IPS-NIHi11 (cell line): ENCODE measurements around the gene ETV2.
"Not testable (repeated sequence)": the region's sequence is repeated elsewhere in the genome, so short reads cannot be mapped to it uniquely, and the experiment has no call there.

ENCODE experiments used
- DNase-seq: peaks from one replicate; pipeline ENCODE4 v3.0.0; 2012; ENCODE audit warnings: mixed read lengths, low spot score

ETV2 gene

GRCh38 chr19:35657904-35658700 lies 16.6 kb downstream of the ETV2 start:
- DNase-seq: peak; percentile 14

DNA sequence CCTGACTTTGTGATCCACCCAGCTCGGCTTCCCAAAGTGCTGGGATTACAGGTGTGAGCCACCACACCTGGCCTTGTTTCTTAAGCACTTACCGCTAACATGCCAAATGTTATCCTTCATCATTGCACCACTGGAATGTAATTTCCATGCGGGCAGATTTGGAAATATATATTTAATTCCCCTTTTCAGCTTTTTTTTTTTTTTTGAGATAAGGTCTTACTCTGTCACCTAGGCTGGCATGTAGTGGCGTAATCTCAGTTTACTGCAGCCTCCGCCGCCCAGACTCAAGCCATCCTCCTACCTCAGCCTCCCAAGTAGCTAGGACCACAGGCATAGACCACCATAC lies 20.4 kb downstream of the ETV2 start:
- DNase-seq: no peak

- DNase-seq: no peak
Measured at GRCh38 chr19:35663981-35664380, 22.4 kb downstream of the ETV2 start.

- DNase-seq: peak; percentile 5
Measured at GRCh38 chr19:35665157-35665556, 23.6 kb downstream of the ETV2 start.

DNA sequence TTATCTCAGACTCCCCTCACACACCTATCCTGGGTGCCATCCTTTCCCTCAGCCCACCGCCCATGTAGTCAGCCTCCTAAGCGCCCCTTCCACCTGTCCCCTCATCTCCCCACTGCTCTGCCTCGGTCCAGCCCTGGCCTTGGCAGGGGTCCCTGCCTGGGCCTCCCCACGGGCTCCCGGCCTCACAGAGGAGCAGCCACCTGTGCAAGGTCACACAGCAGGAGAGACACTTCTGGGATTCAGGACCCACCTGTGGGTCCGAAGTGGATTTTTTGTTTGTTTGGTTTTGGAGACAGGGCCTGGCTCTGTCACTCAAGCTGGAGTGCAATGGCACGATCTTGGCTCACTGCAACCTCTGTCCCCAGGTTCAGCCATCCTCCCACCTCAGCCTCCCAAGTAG lies 24.1 kb downstream of the ETV2 start:
- peak; percentile 6 for DNase-seq

- peak; percentile 11 for DNase-seq
Measured at GRCh38 chr19:35666251-35666913, 24.8 kb downstream of the ETV2 start, which contains the start of gene UPK1A. UPK1A (plus strand) TSS chr19:35666517; CDS start chr19:35666813, 296 bp downstream.

DNA sequence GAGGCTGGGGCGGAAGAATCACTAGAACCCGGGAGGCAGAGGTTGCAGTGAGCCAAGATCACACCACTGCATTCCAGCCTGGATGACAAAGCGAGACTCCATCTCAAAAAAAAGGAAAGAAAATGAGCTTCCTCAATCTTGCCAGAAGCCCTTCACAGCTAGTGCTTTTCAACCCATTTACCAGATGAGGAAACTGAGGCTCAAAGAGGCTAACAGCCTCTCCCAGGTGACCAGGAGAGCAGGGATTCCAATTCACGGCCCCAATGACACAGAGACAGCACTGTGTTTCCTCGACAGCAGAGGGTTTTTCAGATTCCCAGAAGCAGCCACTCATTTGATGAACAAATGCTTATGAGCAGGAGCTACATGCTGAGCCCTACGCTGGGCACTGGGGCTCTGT lies 28.0 kb downstream of the ETV2 start:
- DNase-seq: peak; percentile 4

- no peak for DNase-seq
Measured at GRCh38 chr19:35669974-35670373, 28.4 kb downstream of the ETV2 start.

DNA sequence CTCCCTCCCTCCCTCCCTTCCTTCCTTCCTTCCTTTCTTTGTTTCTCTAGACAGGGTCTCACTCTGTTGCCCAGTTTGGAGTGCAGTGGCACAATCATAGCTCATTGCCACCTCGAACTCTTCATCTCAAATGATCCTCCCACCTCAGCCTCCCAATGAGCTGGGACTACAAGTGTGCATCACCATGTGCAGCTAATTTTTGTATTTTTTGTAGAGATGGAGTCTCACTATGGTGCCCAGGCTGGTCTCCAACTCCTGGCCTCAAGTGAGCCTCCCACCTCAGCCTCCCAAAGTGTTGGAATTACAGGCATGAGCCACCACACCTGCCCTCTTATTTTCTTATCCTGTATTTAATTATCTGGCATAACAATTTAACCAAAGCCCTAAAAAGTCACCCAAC lies 29.1 kb downstream of the ETV2 start:
- DNase-seq: no peak

DNA sequence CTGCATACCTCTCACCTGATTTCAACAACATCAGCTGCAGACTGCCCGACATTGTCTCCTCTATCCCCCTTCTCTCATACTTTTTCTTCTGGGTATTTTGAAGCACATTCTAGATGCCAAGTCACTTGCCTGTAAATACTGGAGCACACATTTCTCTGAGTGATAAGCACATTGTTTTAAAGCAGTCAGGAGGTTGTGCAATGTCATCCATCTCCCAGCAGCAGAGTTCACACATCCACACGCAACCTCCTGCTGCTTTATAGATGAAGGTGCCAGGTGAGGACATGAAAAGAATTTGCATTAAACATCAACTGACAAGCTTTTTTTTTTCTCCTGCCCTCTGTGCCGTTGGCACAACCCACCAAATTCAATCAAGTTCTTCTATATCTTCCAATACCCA lies 30.3 kb downstream of the ETV2 start:
- peak; percentile 12 for DNase-seq

- DNase-seq: peak; percentile 94
Measured at GRCh38 chr19:35673121-35673804, 31.7 kb downstream of the ETV2 start.

DNA sequence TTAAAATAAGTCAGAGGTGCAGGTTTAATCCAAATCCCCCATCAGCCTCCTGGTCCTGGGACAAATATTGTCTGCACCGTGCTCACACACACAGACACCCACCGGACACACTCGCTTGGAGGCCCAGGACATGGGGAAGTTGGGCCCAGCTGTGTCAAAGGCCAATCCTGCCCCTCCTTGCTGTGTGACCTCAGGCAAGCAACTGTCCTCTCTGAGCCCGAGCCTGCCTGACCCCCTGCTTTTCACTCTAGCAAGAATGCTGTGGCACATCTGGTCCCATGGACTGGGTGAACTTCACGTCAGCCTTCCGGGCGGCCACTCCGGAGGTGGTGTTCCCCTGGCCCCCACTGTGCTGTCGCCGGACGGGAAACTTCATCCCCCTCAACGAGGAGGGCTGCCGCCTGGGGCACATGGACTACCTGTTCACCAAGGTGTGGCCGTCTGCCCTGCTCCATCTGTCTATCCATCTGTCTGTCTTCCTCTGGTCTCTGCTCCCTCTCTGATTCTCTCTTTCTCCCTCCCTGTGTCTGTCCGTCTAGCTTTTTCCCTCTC lies 34.1 kb downstream of the ETV2 start:
- no peak for DNase-seq

- no peak for DNase-seq
Measured at GRCh38 chr19:35689836-35690235, 48.3 kb downstream of the ETV2 start.

- DNase-seq: not testable (repeated sequence)
Measured at GRCh38 chr19:35691106-35691505, 49.6 kb downstream of the ETV2 start.

DNA sequence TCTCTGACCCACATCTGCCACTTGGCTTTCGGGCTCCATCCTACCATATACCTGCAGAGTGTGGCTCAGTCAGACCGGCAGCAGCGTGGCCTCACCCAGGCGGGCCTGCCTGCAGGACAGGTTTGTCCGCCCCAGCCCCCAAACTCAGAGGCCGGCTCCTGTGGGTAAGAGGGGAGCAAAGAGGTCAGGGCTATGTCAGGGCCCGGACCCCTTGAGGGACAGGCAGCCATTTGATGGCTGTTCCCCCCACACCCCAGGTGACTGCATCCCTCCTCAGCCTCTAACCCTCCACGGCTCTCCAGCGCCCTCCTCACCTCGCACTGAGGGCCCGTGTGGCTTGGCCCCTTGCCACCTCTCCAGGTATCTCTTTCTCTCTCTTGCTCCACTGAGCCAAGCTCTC lies 50.5 kb downstream of the ETV2 start:
- no peak for DNase-seq

DNA sequence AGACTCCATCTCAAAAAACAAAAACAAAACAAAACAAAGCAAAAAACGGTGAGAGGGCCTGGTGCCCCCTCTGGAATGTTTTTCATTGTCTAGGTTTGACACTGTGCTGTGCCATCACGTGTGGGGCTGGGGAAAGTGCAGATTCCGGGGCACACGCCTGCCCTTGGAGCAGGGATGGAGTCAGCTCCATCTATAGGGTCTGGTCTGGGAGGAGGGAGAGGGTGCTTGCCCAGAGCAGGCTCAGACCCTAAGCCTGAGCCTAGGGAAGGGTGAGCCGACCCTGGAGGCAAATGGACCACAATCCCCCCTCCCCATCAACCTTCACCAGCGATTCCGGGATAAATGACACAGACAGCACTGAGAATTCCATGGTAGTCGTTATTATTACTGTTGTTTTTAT lies 51.9 kb downstream of the ETV2 start:
- no peak for DNase-seq

DNA sequence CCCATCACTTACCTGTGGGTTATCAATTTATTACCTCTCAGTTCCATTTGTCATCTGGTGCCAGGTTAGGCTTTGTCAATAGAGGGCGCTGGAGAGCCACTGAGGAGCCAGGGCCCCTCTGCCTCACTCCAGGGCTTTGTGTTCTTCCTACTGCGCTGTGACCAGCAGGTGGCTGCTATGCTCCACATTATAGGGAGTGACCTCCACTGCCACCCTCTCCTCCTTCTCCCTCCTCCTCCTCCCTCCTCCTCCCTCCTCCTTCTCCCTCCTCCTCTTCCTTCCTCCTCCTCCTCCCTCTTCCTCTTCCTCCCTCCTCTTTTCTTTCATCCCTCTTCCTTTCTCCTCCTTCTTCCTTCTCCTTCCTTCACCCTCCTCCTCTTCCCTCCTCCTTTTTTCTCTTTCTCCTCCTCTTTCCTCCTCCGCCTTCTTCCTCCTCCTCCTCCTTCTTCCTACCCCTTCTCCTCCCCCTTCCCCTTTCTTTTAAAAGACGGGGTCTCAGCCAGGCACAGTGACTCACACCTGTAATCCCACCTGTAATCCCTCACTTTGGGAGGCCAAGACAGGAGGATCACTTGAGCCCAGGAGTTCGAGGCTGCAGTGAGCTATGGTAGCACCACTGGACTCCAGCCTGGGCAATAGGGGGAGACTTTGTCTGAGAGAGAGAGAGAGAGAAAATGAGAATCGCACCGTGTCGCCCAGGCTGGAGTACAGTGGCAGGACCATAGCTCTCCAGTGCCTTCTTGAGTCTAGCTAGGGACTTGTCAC lies 52.5 kb downstream of the ETV2 start:
- peak; percentile 89 for DNase-seq
